Measurements from ENCODE around the gene NEIL3. TPM values are rescaled to one million over a fixed set of nuclear protein-coding genes. Genes with fewer than 3 reads are reported as not detected.

Gene NEIL3, protein sequence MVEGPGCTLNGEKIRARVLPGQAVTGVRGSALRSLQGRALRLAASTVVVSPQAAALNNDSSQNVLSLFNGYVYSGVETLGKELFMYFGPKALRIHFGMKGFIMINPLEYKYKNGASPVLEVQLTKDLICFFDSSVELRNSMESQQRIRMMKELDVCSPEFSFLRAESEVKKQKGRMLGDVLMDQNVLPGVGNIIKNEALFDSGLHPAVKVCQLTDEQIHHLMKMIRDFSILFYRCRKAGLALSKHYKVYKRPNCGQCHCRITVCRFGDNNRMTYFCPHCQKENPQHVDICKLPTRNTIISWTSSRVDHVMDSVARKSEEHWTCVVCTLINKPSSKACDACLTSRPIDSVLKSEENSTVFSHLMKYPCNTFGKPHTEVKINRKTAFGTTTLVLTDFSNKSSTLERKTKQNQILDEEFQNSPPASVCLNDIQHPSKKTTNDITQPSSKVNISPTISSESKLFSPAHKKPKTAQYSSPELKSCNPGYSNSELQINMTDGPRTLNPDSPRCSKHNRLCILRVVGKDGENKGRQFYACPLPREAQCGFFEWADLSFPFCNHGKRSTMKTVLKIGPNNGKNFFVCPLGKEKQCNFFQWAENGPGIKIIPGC
- 38.0 and 38.9 TPM in 2 replicates for total RNA-seq

- intact Hi-C loops (cut with micrococcal nuclease) = loop anchor here (1.0 to 10.0 kb wide), 9 partner anchors 10 to 1114 kb away; partner anchors contain the start of genes AGA, SPATA4 and SPCS3
Observed at GRCh38 chr4:177309522-177310371, at the start of gene NEIL3. TSS of gene NEIL3 (plus strand) at chr4:177309874. CDS start at chr4:177309954, 80 bp downstream.

DNA sequence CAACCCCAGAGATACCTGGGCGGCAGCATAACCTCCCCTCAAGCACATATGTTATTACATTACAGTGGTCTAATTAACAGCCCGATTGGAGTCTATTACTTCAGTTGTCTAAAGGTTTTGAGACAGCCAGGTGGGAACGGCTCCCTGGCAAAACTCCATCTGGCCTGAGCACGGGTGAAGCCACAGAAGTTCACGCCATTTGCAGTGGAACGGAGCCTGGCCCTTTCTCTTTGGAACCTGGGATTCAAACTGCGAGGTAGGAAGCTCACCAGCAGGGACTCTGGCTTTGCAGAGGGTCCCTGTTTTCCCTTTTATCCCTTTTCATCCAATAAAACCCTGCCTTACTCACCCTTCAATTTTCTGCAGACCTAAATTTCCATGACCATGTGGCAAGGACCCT is 45.9 kb upstream of the NEIL3 start:
- intact Hi-C loops (cut with micrococcal nuclease) = no loop called here

- intact Hi-C loops (cut with micrococcal nuclease) = no loop called here
Observed at GRCh38 chr4:177264788-177265422, 44.8 kb upstream of the NEIL3 start.

- intact Hi-C loops (cut with micrococcal nuclease) = no loop called here
Observed at GRCh38 chr4:177265729-177266128, 43.9 kb upstream of the NEIL3 start.

GRCh38 chr4:177266506-177266905 is 43.2 kb upstream of the NEIL3 start:
- intact Hi-C loops (cut with micrococcal nuclease) = no loop called here

- intact Hi-C loops (cut with micrococcal nuclease) = no loop called here
Observed at GRCh38 chr4:177267911-177268310, 41.8 kb upstream of the NEIL3 start.

- intact Hi-C loops (cut with micrococcal nuclease) = no loop called here
Observed at GRCh38 chr4:177271091-177271490, 38.6 kb upstream of the NEIL3 start.

DNA sequence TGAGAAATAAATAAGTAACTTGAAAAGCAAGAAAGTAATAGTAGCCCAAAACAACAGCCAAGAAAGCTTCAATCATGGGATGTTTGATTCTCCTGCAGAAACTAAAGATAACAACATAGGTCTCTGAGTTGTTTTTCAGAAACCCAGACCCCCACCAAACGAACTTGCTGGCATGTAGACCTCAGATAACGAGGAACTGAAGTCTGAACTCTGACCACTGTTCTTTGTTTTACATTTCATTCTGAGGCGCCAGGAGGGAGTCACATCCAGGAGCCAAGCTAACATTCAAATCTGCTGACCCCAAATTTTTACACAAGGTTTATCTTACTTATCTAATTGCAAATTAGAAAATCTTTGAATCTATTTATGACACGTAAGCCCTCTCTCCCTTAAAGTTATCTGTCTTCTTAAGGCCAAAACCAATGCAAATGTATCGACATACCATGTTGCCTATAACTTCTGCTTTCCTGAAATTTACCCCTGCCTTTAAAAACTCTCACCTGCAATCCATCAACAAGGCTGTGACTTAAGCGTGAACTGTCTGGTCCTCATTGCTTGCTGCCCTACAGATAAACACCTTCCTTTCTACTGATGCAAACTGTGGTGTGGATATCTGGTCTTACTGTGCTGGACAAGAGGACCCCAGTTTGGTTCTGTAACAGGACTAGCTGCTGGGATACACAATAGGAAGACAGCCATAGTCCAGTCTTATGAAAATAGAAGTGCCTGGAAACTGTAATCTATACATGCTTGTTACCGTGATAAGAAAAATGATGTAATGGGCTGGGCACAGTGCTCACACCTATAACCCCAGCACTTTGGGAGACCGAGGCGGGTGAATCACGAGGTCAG is 37.5 kb upstream of the NEIL3 start:
- intact Hi-C loops (cut with micrococcal nuclease) = no loop called here

GRCh38 chr4:177275999-177276398 is 33.7 kb upstream of the NEIL3 start:
- intact Hi-C loops (cut with micrococcal nuclease) = no loop called here

DNA sequence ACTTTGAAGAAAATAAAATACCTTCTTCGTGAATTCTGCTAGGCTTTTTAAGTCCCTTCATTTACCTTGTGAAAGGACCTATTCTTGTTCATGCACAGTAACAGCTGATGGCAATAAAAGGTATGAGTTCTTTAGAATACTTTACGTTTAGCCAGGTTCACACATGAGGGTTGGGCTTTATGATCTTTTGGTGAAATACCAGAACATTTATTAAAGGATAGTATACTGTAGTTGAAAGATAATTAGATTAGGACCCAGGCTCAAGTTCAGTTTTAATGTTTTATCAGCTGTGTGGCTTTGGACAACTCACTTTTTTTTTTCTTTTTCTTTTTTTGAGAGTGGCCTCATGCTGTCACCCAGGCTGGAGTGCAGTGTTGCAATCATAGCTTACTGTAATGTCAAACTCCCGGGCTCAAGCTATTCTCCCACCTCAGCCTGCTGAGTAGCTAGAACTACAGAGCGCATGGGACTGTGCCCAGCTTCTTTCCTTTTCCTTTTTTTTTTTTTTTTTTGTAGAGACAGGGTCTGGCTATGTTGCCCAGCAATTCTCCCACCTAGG is 28.2 kb upstream of the NEIL3 start:
- intact Hi-C loops (cut with micrococcal nuclease) = no loop called here

- intact Hi-C loops (cut with micrococcal nuclease) = no loop called here
Observed at GRCh38 chr4:177282284-177282835, 27.3 kb upstream of the NEIL3 start.

GRCh38 chr4:177283167-177283566 is 26.5 kb upstream of the NEIL3 start:
- intact Hi-C loops (cut with micrococcal nuclease) = no loop called here

DNA sequence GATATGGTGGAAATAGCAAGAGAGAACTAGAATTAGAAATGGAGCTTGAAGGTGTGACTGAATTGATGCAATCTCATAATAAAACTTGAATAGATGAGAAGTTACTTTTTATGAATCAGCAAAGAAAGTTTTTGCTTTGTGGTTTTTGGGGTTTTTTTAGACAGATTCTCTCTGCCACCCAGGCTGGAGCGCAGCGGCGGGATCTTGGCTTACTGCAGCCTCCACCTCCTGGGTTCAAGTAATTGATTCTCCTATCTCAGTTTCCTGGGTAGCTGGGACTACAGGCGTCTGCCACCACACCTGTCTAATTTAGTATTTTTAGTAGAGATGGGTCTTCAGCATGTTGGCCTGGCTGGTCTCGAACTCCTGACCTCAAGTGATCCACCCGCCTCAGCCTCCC is 23.7 kb upstream of the NEIL3 start:
- intact Hi-C loops (cut with micrococcal nuclease) = no loop called here

- intact Hi-C loops (cut with micrococcal nuclease) = no loop called here
Observed at GRCh38 chr4:177287255-177287654, 22.4 kb upstream of the NEIL3 start.

DNA sequence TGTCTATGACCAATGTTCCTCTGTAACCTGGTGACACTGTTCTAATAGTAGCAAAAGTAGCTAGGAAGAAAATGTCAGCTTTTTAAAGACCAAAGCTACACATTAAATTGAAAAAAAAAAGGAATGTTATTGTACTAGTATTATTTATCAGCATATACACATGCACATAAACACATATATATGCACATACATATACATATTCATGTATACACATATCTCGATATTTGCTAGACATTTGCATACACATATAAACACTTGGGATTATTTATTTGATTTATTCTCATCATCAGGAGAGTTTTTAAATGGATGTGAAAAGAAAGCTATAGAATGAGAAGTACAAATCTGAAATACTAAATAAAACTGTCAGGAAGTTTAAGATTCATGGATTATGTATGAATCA is 21.3 kb upstream of the NEIL3 start:
- intact Hi-C loops (cut with micrococcal nuclease) = no loop called here

GRCh38 chr4:177290780-177291179 is 18.9 kb upstream of the NEIL3 start:
- intact Hi-C loops (cut with micrococcal nuclease) = no loop called here

DNA sequence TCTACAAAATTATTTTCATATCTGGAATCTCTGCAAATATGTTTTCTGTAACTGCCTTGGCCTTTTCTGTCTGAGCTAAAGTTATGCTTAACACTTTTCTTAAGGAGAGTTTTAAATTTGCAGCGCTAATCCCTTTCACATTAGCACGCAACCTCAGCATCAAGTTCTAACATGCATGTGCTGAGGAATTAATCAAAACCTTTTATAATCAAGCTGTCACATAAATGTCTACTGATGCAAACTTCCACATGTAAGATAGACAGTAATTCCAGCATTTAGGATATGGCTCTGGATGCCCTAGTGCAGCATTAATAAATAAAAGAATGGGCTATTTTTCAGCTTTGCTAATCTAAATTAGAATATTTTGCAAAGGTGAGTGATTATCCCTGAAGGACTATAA is 17.5 kb upstream of the NEIL3 start:
- intact Hi-C loops (cut with micrococcal nuclease) = no loop called here

- intact Hi-C loops (cut with micrococcal nuclease) = no loop called here
Observed at GRCh38 chr4:177293208-177294033, 16.3 kb upstream of the NEIL3 start.

GRCh38 chr4:177297785-177298391 is 11.8 kb upstream of the NEIL3 start:
- intact Hi-C loops (cut with micrococcal nuclease) = no loop called here

All from T-helper 2 cell treated with Interferon-gamma antibody and Interleukin-4, amounts not matched to agents 100 ng/mL and 5 ng/mL, for 36 hours (primary cell).